HEK293 (cell line): Measurements from ENCODE around the gene ARHGDIA.

Experiments used
- CTCF ChIA-PET: fragments of 350-600 bp; formaldehyde crosslinking; extraction: SDS; loops from one replicate; lab custom pipeline; 2021; ENCODE audit warnings: antibody characterized with exemption; lab: Yijun Ruan, JAX
- POLR2A ChIA-PET: fragments of 300-600 bp; formaldehyde crosslinking; extraction: SDS; loops from one replicate; lab custom pipeline; 2020; ENCODE audit warnings: antibody characterized with exemption, inconsistent platforms; lab: Yijun Ruan, JAX
- H3K27ac ChIP-seq: fragments of 200-500 bp; sonication (Bioruptor generic); 2 replicates; pipeline ENCODE4 v1.5.1; 2014; ENCODE audit warnings: low read depth, low read length, control low read depth, inconsistent platforms; ENCODE audit errors: extremely low read depth
- H3K36me3 ChIP-seq, 2 experiments: fragments of 200-500 bp in 1 of 2; sonication (Bioruptor generic) in 1 of 2; 1 replicate in 1 of 2; 2 replicates in 1 of 2; pipeline ENCODE4 v1.5.1; 2014 to 2017; ENCODE audit warnings: inconsistent platforms in 2 of 2, low read length in 2 of 2; ENCODE audit not compliant: control insufficient read depth in 2 of 2, insufficient read depth in 1 of 2
- H3K4me1 ChIP-seq: fragments of 200-500 bp; sonication (Bioruptor generic); 2 replicates; pipeline ENCODE4 v1.5.1; 2014; ENCODE audit warnings: mild to moderate bottlenecking, low read length, inconsistent platforms; ENCODE audit not compliant: control insufficient read depth, insufficient read depth
- H3K4me3 ChIP-seq: 2 replicates; pipeline ENCODE4 v1.5.1; 2011; ENCODE audit warnings: low read depth, mild to moderate bottlenecking, control low read depth, low read length, moderate library complexity
- H3K9me3 ChIP-seq: fragments of 200-500 bp; sonication (Bioruptor generic); 2 replicates; pipeline ENCODE4 v1.5.1; 2014; ENCODE audit warnings: low read depth, low read length, inconsistent platforms; ENCODE audit not compliant: control insufficient read depth, insufficient read depth
- BCL11A ChIP-seq: fragments of 450-650 bp; formaldehyde crosslinking; IDR thresholded peaks from 2 replicates; pipeline ENCODE4 v1.5.1; 2016; ENCODE audit warnings: low read depth, missing biosample characterization, missing genetic modification characterization
- FEZF1 ChIP-seq: fragments of 450-650 bp; formaldehyde crosslinking; IDR thresholded peaks from 2 replicates; pipeline ENCODE4 v1.5.1; 2016; ENCODE audit warnings: missing biosample characterization, missing genetic modification characterization
- GLIS1 ChIP-seq: fragments of 450-650 bp; formaldehyde crosslinking; IDR thresholded peaks from 2 replicates; pipeline ENCODE4 v1.5.1; 2016; ENCODE audit warnings: missing biosample characterization, missing genetic modification characterization
- KLF10 ChIP-seq: fragments of 450-650 bp; IDR thresholded peaks from 2 replicates; pipeline ENCODE4 v1.5.1; 2018; ENCODE audit warnings: missing biosample characterization, mild to moderate bottlenecking, missing genetic modification characterization
- KLF8 ChIP-seq: fragments of 450-650 bp; formaldehyde crosslinking; IDR thresholded peaks from 2 replicates; pipeline ENCODE4 v1.5.1; 2016; ENCODE audit warnings: missing biosample characterization, missing genetic modification characterization
- SCRT1 ChIP-seq: fragments of 450-650 bp; formaldehyde crosslinking; IDR thresholded peaks from 2 replicates; pipeline ENCODE4 v1.5.1; 2016; ENCODE audit warnings: missing biosample characterization, missing genetic modification characterization, borderline replicate concordance
- ZEB2 ChIP-seq: fragments of 450-650 bp; formaldehyde crosslinking; IDR thresholded peaks from 2 replicates; pipeline ENCODE4 v1.5.1; 2016; ENCODE audit warnings: missing biosample characterization, missing genetic modification characterization
- ZNF514 ChIP-seq: fragments of 450-650 bp; formaldehyde crosslinking; IDR thresholded peaks from 2 replicates; pipeline ENCODE4 v1.5.1; 2016; ENCODE audit warnings: missing biosample characterization, missing genetic modification characterization
- ZNF555 ChIP-seq: fragments of 450-650 bp; formaldehyde crosslinking; conservative IDR thresholded peaks from 2 replicates; pipeline ENCODE4 v1.5.1; 2017; ENCODE audit warnings: missing biosample characterization, mild to moderate bottlenecking, missing genetic modification characterization, inconsistent platforms
- ZNF623 ChIP-seq: fragments of 450-650 bp; formaldehyde crosslinking; IDR thresholded peaks from 2 replicates; pipeline ENCODE4 v1.5.1; 2016; ENCODE audit warnings: missing biosample characterization, missing genetic modification characterization
- TF ChIP-seq, protein P1 (sequence below): fragments of 450-650 bp; formaldehyde crosslinking; IDR thresholded peaks from 2 replicates; pipeline ENCODE4 v1.5.1; 2016; ENCODE audit warnings: missing biosample characterization, missing genetic modification characterization, borderline replicate concordance
- TF ChIP-seq, protein P2 (sequence below): fragments of 450-650 bp; formaldehyde crosslinking; conservative IDR thresholded peaks from 2 replicates; pipeline ENCODE4 v1.5.1; 2016; ENCODE audit warnings: low read depth, missing biosample characterization, missing genetic modification characterization
- TF ChIP-seq, protein P3 (sequence below): sonication (generic); formaldehyde crosslinking; IDR thresholded peaks from 2 replicates; pipeline ENCODE4 v1.8.1; 2022; ENCODE audit warnings: mild to moderate bottlenecking, moderate library complexity, missing genetic modification reagents
- TF ChIP-seq, protein P4 (sequence below): fragments of 450-650 bp; formaldehyde crosslinking; IDR thresholded peaks from 2 replicates; pipeline ENCODE4 v1.5.1; 2016; ENCODE audit warnings: missing biosample characterization, missing genetic modification characterization

Gene ARHGDIA

DNA sequence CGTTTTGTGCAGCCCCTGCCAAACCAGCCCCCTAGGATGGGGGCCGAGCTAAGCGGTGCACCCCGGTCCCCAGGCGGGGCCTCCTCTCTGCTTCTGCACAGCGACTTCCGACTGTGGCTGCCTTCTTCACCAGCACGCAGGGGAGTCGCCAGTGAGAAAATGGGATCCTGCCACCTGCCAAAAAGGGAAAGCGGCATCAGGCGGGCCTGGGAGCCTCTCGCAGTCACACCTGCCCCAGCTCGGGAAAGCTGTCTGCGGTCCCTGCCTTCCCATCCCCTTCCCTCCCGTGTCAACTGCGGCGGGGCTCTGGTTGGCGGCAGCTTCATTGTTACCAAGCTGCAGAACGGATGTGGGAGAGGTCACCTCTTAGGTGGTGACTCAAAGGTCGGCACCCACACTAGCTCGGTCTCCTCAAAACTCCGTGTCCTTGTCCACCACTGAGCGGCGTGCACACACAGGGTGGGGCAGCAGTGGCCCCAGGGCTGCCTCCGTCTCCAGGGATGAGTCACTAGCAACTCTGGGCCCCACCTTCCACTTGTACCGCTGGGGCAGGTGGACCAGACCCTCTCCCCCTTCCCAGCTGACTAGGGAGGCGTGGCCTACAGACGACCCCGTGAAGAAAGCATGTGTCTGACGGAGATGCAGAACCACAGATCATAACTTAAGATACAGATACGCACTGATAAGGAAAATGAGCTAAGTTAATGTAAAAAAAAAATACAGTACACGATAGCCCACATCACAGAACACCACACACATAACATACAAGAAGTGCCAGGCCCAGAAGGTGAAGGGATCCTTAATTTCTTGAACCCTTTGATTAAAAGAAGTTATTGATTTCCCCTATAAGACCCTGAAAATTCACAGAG is 41.5 kb upstream of the ARHGDIA start (continued):
- TF ChIP-seq, protein P1, sequence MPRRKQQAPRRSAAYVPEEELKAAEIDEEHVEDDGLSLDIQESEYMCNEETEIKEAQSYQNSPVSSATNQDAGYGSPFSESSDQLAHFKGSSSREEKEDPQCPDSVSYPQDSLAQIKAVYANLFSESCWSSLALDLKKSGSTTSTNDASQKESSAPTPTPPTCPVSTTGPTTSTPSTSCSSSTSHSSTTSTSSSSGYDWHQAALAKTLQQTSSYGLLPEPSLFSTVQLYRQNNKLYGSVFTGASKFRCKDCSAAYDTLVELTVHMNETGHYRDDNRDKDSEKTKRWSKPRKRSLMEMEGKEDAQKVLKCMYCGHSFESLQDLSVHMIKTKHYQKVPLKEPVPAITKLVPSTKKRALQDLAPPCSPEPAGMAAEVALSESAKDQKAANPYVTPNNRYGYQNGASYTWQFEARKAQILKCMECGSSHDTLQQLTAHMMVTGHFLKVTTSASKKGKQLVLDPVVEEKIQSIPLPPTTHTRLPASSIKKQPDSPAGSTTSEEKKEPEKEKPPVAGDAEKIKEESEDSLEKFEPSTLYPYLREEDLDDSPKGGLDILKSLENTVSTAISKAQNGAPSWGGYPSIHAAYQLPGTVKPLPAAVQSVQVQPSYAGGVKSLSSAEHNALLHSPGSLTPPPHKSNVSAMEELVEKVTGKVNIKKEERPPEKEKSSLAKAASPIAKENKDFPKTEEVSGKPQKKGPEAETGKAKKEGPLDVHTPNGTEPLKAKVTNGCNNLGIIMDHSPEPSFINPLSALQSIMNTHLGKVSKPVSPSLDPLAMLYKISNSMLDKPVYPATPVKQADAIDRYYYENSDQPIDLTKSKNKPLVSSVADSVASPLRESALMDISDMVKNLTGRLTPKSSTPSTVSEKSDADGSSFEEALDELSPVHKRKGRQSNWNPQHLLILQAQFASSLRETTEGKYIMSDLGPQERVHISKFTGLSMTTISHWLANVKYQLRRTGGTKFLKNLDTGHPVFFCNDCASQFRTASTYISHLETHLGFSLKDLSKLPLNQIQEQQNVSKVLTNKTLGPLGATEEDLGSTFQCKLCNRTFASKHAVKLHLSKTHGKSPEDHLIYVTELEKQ: no peak
- TF ChIP-seq KLF10 (peak; percentile 68; the same call in 1 of the 2 replicates), KLF8 (tag by site-specific recombination) (peak; percentile 17; the same call in 1 of the 2 replicates), ZNF623 (tag by site-specific recombination) (peak; percentile 28; the same call in 1 of the 2 replicates), GLIS1 (tag by site-specific recombination) (no peak)
- TF ChIP-seq, protein P2, sequence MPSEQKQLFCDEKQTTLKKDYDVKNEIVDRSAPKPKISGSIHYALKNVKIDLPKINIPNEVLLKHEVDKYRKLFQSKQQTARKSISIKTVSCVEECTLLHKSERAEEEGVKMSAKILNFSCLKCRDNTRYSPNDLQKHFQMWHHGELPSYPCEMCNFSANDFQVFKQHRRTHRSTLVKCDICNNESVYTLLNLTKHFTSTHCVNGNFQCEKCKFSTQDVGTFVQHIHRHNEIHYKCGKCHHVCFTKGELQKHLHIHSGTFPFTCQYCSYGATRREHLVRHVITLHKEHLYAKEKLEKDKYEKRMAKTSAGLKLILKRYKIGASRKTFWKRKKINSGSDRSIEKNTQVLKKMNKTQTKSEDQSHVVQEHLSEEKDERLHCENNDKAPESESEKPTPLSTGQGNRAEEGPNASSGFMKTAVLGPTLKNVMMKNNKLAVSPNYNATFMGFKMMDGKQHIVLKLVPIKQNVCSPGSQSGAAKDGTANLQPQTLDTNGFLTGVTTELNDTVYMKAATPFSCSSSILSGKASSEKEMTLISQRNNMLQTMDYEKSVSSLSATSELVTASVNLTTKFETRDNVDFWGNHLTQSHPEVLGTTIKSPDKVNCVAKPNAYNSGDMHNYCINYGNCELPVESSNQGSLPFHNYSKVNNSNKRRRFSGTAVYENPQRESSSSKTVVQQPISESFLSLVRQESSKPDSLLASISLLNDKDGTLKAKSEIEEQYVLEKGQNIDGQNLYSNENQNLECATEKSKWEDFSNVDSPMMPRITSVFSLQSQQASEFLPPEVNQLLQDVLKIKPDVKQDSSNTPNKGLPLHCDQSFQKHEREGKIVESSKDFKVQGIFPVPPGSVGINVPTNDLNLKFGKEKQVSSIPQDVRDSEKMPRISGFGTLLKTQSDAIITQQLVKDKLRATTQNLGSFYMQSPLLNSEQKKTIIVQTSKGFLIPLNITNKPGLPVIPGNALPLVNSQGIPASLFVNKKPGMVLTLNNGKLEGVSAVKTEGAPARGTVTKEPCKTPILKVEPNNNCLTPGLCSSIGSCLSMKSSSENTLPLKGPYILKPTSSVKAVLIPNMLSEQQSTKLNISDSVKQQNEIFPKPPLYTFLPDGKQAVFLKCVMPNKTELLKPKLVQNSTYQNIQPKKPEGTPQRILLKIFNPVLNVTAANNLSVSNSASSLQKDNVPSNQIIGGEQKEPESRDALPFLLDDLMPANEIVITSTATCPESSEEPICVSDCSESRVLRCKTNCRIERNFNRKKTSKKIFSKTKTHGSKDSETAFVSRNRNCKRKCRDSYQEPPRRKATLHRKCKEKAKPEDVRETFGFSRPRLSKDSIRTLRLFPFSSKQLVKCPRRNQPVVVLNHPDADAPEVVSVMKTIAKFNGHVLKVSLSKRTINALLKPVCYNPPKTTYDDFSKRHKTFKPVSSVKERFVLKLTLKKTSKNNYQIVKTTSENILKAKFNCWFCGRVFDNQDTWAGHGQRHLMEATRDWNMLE (tag by site-specific recombination): no peak
- TF ChIP-seq, protein P3, sequence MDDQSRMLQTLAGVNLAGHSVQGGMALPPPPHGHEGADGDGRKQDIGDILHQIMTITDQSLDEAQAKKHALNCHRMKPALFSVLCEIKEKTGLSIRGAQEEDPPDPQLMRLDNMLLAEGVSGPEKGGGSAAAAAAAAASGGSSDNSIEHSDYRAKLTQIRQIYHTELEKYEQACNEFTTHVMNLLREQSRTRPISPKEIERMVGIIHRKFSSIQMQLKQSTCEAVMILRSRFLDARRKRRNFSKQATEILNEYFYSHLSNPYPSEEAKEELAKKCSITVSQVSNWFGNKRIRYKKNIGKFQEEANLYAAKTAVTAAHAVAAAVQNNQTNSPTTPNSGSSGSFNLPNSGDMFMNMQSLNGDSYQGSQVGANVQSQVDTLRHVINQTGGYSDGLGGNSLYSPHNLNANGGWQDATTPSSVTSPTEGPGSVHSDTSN (CRISPR knock-in tag): 0 out of 2 replicates have a peak, but pooled peaks have one; percentile 27
- TF ChIP-seq, protein P4, sequence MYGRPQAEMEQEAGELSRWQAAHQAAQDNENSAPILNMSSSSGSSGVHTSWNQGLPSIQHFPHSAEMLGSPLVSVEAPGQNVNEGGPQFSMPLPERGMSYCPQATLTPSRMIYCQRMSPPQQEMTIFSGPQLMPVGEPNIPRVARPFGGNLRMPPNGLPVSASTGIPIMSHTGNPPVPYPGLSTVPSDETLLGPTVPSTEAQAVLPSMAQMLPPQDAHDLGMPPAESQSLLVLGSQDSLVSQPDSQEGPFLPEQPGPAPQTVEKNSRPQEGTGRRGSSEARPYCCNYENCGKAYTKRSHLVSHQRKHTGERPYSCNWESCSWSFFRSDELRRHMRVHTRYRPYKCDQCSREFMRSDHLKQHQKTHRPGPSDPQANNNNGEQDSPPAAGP (tag by site-specific recombination): peak; percentile 83

DNA sequence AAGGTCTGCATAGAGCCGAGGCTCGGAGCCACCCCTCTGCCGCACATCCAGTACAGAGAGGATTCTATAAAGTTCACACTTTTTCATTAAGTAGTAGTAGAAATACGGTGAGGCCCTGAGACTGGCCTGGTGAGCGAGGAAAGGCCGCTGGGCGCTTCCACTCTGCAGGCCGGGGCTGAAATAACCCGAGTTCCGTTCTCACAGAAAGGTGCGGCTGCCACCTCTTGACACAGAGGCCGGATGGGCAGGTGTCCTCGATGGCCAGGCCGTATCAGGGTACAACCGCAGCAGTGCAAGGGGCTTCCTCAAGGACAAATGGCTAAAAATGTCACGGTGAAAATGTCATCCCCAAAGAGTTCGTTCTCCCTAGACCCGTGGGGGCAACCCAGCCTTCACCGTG is 40.8 kb upstream of the ARHGDIA start:
- TF ChIP-seq BCL11A (no peak), ZNF555 (tag by site-specific recombination) (no peak), SCRT1 (tag by site-specific recombination) (no peak), ZNF514 (no peak), ZEB2 (tag by site-specific recombination) (0 out of 2 replicates have a peak, but pooled peaks have one; percentile 1), FEZF1 (tag by site-specific recombination) (no peak)
- Histone ChIP-seq H3K4me1 (peaks cover 10% of the 10 kb centered on the region), H3K27ac (no peak overlapping the region), H3K9me3 (no peaks in the 10 kb centered on the region), H3K4me3 (no peak overlapping the region), H3K36me3 (peaks cover 0 to 68% of the 10 kb centered on the region in 2 experiments; a peak in 1 of 3 replicates)
- POLR2A ChIA-PET: interaction anchor here (0.5 to 2.0 kb wide), 6 partner anchors 10 to 209 kb away, joined by 3 to 10 read pairs (median 4); partner anchors contain the start of genes MAFG and MRPL12
- CTCF ChIA-PET: interaction anchor here (1.9 kb wide), 1 partner anchor 43 kb away, joined by 8 read pairs; no protein-coding TSS in a partner anchor
